ENCODE results near the gene CACNA1G.

DNA sequence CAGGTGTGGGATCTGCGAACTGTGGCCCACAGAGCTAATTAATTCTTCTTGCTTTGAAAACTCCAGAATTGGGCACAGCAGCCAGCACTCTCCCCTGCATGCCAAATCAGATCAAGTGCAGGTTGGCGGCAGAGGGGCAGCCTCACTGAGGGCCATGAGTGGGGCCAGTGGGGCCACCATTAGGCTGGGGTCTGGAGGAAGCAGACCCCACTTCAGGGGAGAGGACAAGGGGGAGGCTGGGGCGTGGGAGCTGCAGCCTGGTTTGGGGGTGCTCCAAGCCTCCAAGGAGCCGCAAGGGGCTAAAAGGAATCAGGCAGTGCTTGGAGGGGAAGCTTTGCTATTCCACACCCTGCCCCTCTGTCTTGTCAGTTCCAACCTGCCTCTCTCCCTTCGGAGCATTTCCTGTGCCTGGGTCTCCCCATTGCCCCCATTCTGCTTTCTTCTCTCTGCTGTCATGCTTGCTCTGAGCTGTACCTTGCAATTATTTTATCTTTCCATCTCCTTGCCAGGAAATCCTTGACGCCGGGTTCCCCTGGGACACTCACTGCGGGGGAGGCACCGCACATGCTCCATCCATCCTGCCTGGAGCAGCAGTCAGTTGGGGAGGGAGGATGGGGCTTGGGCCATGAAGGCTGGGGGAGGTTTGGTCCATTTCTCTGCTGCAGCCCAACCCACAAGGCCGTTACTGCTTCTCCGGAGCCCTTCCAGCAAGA lies 70.8 kb downstream of the CACNA1G start:
- TF ChIP-seq CTCF (IDR thresholded peaks at IDR 0.05; ENCODE audit: insufficient read depth, low read depth, low read length) (no peak), EZH2 (IDR thresholded peaks at IDR 0.05; ENCODE audit: insufficient read depth, low read length) (no peak)
